NCI-H345 treated with DMSO at 0.1 percent for 48 hours (cell line): ENCODE results near the gene TMEM25.
A peak's percentile ranks its signal among the peaks of the same experiment; 100 is the strongest.

Experiments
- DNase-seq: peaks from one replicate; lab custom pipeline; 2025; ENCODE audit not compliant: unreplicated experiment; lab: John Stamatoyannopoulos, UW

TMEM25 gene

GRCh38 chr11:118581057-118581456 lies 50.1 kb downstream of the TMEM25 start:
- peak; percentile 31 for DNase-seq
